Eye (tissue), 1 donor: Measurements from ENCODE around the gene OR6J1.
"Not testable (repeated sequence)": the region's sequence is repeated elsewhere in the genome, so short reads cannot be mapped to it uniquely, and the experiment has no call there.

Experiments used
- DNase-seq: peaks from one replicate; pipeline ENCODE4 v3.0.0-alpha.2; 2015

Gene OR6J1

DNA sequence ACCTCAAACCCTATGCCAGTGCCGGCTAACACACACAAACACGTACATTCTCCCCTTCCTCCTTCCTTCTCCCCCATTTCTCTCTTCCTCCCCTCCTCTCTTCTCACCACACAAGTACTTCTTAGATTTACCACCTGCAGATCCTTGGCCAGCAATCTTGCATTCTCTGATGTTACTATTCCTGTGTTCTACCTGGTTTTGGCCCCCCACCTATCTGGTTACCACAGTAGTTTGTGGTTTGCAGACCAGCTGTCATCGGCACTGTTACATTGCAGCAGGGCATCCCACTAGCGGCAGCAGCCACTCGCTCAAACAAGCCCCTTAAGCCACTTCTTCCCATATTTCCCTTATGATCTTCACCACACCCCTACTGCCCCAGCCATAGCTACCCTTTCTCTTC, 42.2 kb downstream of the OR6J1 start:
- no peak for DNase-seq

DNA sequence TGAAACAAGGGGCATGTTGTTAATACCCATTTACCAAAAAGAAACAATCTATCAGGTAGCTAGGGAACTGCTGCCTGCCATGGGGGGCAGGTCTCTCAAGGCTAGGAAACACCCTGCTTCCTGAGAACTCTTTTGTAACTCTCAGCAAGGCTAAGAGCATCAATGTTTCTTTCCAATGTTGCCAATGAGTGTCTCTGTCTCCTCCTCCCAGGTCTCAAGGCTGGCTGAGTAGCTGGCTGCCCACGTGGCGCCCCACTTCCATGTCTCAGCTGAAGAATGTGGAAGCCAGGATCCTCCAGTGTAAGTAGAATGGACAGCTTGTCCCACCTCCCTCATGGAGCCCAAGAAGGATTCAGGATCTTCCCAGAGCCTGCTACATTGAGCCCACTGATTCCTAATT, 42.7 kb downstream of the OR6J1 start:
- no peak for DNase-seq

DNA sequence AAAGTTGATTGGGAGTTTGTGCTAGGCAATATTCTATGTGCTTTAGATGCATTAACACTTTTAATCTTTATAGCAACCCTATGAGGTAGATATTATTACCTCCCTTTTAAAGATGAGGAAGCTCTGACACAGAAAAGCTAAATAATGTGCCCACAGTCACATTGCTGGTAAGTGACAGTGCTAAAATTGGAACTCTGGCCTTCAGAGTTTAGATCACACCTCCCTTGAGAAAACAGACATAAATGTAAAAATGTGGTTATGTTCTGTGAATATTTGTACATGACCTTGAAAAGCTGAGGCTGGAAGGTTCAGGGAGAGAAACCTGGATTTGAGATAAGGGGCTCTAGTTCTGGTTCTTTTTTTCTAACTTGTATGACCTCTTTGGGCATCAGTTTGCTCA, 44.1 kb downstream of the OR6J1 start:
- no peak for DNase-seq

DNA sequence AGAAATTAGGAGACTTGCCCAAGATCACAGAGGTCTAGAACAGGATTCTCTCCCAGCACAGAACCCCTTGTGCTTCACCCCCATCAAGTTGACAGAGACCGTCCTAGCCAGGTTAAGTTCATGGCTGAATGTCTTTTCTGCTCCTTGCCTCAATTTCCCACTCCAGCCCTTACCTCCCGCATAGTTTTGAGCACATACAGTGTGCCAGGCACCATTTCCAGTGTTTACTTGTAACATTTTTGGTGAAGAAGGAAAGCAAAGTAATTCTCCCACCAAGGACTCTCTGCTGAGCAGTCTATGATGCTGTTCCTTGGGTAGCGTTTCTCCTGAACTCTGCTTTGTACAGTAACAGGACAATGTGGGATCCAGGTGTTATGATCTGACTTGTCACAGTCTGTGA, 44.8 kb downstream of the OR6J1 start:
- DNase-seq = no peak

DNA sequence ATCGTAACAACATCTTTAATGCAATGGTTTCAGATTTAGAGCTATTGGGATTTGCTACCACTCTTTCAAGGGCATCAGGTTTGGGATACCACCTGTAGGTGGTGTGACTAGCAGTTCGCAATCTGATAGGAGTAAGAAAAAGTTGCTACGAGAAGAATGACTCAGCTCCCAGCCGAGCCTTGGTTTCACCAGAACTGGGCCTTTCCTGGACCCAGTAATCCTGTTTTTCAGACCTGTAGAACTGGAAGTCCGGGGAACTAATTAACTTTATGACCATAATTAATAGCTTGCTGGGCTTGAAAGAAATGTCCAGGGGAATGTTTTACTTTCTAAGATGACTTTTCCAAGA, 45.3 kb downstream of the OR6J1 start:
- DNase-seq = no peak

DNA sequence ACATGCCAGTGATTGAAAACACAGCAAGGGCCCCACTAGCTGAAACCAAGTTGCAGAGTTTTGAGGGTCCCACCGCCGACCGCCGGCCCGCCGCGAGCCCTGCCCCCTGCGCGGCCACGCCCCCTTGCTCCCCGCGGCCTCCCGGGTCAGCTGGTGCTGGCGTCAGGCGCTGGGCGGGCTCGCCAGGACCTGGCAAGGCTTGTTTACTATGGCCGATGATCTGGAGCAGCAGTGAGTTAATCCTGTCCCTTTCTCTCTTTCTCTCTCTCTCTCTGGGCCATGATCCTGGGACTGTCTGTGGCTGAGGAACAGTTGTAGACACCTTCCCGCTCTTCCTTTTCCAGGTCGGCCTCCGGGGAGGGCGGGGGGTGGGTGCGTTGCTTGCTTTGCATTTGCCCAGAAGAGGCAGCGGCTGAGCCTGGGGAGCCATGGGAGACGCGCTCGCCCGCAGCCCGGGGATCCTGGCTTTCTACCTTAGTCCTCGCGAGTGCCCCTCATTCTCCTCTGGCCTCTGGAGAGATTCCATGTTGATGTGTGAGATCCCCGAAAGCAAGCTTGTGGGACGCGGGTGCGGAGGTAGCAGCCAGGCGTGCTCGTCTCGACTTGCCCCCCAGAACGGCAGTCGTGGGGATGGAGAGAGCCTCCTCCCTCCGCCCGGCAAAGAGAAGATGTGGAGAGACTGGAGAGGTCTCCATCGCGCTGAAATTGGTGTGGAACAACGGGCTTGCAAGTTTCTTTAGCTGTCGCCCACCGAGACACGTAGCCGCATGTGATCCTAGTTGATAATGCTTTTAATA, 45.9 kb downstream of the OR6J1 start, which contains the start of gene ABHD4:
TSS of gene ABHD4 (plus strand) at position 202 of the 797 bp plus-strand sequence. CDS start at position 209, 7 bp downstream.
- peak; percentile 93 for DNase-seq

DNA sequence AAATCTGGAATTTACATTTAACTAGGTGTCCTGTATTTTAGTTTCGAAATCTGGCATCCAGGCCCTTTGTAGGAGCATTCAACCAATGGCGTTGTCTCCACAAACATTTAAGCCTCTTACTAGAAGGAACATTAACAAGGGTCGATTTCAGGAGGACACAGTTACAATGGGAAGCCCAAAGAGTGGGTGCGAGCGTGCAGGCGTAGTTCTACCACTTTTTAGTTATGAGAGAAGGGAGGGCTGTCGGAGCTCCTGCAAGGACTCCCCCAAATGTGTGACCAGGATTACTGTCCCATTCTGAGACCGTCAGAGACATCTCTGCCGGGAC, 46.4 kb downstream of the OR6J1 start:
- no peak for DNase-seq

DNA sequence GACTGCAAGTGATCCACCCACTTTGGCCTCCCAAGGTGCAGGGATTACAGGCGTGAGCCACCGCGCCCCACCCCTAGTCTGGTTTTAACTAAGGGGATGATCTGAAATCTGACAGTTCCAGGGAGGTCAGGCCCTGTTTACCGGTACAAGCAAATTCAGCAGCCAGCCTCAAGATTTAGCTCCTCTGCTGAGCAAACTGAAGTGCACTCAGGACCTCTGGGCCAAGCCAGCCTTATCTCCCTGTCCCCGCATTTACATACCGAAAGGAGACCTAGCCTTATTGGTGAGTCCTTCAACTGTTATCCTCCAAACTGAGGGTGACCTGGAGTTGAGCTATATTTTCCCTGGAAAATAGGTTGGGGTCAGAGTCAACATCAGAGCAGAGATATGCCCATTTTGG, 46.9 kb downstream of the OR6J1 start:
- DNase-seq = no peak

DNA sequence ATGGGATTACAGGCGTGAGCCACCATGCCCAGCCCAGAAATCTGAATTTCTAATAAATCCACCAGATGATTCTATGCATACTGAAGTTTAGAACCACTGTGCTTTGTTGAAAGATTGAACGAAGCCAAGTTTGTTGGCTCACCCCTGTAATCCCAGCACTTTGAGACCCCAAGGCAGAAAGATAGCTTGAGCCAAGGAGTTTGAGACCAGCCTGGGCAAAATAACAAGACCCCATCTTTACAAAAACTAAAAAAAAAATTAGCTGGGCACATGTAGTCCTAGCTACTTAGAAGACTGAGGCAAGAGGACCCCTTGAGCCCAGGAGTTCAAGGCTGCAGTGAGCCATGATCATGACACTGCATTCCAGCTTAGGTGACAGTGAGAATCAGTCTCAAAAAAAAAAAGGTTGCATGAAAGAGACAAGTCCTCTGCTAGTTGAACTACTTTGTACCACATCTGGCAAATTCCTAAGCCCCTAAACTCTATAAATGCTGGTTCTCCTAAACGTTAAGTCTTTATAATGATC, 47.7 kb downstream of the OR6J1 start:
- DNase-seq = no peak

DNA sequence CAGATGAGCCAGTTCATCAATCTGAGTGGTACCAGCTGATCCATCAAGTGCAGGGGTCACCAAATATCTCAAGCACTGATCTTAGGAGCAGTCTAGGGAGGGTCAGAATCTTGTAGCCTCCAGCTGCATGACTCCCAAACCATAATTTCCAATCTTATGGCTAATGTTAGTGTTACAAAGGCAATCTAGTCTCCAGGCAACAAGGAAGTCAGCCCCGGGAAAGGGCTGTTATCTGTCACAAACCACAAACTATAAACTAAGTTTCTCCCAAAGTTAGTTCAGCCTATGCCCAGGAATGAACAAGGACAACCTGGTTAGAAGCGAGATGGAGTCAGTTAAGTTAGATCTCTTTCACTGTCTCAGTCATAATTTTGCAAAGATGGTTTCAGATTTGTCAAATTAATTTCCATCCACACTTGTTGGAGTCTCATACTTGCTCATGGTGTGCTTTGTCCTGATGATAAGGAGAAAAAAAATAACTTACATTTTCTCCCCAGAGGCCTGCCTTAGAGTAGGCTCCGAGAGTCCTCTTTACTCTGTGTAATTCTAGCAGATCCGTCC, 49.9 kb downstream of the OR6J1 start:
- no peak for DNase-seq

DNA sequence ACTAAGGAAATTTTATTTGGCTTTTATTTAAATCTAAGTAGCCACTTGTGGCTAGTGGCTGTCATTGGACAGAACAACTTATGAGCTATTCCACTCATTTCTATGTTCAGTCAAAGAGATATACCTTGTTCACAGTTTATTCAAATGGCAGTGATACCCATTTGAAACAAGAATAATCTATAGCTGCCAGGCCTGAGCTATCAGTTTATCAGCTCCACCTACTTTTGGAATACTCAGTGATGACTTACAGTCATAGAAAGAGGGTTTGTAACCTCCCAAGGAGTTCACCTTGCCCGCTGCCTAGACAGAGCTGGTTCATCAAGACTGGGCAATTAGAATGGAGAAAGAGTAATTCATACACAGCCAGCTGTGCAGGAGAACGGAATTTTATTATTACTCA, 50.6 kb downstream of the OR6J1 start:
- no peak for DNase-seq

DNA sequence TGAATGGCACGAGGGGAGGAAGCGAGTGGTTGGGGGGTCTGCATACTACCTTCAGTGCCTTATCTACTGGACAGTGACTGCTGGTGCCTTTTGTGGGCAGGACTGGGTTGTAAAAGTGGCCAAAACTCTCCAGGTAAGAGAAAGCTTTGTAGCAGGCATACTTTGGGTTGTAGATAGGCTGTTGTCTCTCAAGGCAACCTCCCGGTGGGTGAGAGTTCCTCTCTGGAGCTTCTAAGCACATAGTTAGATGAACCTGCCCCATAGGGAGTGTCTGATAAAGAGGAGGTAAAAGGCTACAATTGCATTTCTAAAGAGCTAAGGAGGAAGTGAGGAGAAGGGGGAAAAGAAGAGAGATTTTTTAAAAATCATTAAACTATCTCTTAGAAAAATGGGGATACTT, 51.0 kb downstream of the OR6J1 start:
- DNase-seq = no peak

DNA sequence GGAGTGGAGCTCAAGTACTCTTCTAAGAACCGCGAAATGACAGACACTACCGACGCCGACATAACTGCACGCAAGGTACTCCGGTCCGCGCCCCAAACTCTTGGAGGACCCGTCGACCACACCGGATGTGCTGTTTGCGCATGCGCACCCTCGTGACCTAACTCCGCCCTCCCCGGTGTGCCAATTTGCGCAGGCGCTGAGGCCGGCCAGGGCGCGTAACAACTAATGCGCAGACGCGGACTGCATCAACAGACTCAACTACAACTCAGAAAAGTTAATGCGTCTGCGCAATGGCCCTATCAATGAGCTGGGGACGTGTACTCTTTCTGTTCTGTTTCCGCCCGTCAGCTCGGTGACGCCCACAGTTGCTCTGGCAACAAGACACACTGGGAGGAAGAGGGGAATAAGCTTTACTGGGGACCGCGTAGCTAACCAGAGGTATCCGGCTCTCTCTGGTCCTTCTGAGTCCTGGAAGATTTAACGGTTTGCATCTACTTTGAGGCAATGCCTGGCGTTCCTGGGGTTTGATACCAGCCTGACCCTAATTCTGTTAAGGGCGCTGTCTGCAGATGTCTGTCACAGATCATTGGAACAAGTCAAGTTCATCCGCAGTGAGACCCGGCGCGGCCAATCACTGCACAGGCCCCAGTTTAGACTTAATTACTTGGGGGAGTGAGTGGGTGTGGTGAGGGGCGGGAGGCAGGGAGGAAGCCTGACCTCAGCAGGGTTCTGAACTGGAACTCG, 54.9 kb downstream of the OR6J1 start, which contains the start of gene DAD1:
TSS of gene DAD1 (minus strand) at position 129 of the 744 bp plus-strand sequence. CDS start at position 62, 67 bp downstream.
- peak; percentile 100 for DNase-seq

DNA sequence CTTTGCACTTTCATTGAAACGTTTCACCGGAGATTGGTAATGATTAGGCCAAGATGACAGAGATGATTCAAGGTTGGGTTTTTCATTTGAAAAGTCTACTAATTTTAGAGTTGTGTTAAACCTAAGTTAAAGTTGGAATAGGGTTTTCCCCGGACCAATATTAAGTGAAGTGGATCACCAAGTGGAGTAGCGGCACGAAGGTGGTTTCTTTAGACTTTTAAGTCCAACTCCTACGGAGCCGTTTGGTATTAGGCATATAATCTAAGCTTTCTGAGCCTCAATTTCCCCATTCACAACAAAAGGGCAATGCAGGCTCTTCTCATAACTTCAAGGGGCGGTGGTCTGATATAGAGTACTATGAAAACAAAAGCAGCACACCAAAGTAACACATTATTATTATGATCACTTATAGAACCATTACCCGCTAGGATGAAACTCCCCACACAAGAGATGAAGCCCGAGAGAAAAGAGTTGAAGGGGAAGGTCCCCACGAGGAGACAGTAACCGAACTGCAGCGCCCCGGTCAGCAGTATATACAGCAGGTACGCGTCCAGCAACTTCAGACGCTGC, 55.5 kb downstream of the OR6J1 start:
- no peak for DNase-seq

DNA sequence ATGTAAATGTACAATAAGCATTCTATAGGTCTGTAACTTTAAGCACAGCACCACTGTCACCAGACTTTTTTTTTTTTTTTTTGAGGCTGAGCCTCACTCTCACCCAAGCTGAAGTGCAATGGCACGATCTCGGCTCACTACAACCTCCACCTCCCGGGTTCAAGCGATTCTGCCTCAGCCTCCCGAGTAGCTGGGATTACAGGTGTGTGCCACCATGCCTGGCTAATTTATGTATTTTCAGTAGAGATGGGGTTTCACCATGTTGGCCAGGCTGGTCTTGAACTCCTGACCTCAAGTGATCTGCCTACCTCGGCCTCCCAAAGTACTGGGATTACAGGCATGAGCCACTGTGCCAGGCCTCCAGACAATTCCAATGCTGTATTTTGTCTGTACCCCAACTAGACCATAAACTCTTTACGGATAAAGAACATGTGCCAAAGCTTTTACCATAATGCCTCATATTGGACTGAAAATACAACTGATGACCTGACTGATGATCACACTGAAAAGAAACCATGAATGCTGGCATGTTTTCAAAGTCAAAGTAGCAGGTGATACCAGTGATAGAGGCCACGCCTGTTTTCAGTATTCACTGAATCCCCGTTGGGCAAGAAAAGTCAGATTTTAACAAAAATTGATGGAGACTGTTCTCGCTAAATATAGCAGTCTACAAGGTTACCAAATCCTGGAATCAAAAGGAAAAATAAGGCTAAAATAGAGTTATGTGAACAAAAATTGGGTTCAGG, 56.3 kb downstream of the OR6J1 start:
- not testable (repeated sequence) for DNase-seq

DNA sequence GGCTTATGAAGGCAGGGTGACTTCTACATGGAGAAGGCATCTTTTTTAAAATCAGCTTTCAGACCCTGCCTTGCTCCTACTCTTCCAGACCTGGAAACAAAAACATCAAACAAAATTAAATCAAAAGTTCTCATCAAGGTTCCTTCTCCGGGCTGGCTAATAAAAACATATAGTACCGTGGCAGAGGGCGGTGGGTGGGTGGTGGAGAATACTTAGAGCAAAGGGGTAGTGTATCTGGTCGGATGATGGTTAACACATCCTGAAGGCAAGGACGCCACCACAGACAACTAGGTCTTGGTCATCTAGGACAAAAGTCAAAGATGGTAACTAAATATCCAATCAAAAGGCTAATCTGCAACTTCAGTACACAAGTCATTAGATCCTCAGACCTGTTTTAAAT, 56.9 kb downstream of the OR6J1 start:
- no peak for DNase-seq

DNA sequence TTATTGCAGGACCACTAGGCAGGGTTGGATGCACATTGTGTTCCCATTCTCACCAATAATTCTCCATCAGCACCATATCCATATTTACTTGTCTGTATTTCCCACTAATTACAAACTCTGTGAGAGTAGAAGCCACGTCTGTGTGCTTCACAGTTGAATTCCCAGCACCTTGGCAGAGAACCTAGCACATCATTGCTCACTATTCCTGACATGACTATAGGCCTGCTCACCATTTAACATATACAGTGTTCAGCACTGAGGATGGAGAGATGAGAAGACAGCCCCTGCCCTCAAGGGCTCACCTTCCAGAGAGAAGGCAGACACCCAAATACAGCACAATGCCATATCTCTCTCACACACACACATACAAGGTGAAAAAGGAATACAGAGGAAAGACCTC, 60.2 kb downstream of the OR6J1 start:
- no peak for DNase-seq
